GM19463 (cell line): ENCODE data around the gene KLRC4.
"Not testable (repeated sequence)": the region's sequence is repeated elsewhere in the genome, so short reads cannot be mapped to it uniquely, and the experiment has no call there.

Source experiments
- ATAC-seq: cut with Tn5 transposase; IDR thresholded peaks from one replicate; pipeline ENCODE4 v1.9.1; 2021; ENCODE audit warnings: mild to moderate bottlenecking, moderate library complexity; ENCODE audit not compliant: unreplicated experiment

KLRC4 gene

DNA sequence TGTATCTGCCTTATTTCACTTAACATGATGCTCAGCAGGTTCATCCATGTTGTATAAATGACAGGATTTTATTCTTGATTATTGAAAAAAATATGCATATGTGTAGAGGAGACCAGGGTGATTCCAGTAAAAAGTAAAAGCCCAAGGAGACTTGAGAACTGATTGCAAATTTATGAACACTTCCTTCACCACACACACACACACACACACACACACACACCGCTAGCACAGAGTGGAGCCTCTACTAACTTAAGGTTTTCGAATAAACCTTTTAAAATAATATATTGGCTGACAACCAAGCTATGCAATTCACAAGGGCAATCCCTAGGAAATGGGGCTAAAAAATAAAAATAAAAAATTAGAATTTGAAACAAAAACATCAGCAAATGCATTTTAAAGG lies 11.4 kb downstream of the KLRC4 start:
- no peak for ATAC-seq

DNA sequence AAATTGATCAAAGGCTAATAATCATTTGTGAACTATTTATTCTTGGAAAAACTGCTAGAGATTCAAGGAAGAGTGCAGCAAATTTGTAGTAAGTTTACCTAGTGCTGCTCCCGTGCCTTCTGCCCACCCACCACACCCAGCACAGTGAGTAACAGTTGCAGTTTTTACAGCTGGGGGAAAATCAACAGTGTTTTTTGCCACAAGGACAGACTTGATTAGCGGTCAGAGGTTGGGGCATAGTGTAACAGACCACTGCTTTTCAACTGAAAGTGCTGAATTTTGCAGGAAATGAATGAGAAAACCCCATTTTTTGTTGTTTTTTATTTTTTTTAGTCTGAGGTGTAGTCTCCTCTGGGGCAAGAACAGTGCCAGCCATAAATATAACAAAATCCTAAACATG lies 12.3 kb downstream of the KLRC4 start:
- no peak for ATAC-seq

DNA sequence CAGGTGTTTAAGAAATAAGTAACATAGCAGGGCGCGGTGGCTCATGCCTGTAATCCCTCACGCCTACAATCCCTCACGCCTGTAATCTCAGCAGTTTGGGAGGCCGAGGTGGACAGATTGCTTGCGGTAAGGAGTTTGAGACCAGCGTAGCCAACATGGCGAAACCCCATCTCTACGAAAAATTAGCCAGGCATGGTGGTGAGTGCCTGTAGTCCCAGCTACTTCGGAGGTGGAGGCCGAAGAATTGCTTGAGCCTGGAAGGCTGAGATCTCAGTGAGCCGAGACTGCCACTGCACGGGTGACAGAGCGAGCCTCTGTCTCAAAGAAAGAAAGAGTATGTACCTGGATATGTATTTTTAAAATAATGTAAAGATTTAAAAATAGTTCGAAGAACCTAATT lies 13.4 kb downstream of the KLRC4 start:
- ATAC-seq: not testable (repeated sequence)

DNA sequence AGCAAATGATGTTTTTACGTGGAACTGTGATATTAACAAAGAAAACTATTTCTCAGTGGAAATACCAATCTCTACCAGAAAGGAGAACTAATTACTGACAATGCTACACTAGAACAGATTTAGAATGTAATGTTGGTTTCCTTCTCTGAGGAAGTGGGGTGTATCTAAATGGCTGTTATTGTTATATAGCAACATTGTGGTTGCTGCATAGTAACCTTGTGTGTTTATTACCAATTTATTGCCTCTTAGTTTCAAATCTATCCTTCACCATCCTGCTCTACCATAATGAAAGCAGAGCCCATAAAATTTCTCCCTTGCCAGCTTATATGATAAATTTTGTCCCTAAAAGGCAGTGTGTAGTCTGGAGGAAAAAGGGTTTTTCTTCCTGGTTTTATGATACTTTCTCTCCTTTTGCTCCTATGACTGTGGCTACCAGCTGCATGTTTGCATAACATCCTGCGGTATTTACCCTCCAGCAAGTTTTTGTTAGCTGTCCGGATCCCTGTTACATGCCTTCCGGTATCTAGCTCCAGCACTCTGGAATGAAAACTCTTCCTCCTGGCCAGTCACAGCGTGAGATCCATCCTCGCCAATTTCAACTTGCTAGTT lies 14.1 kb downstream of the KLRC4 start:
- ATAC-seq: peak; percentile 69

DNA sequence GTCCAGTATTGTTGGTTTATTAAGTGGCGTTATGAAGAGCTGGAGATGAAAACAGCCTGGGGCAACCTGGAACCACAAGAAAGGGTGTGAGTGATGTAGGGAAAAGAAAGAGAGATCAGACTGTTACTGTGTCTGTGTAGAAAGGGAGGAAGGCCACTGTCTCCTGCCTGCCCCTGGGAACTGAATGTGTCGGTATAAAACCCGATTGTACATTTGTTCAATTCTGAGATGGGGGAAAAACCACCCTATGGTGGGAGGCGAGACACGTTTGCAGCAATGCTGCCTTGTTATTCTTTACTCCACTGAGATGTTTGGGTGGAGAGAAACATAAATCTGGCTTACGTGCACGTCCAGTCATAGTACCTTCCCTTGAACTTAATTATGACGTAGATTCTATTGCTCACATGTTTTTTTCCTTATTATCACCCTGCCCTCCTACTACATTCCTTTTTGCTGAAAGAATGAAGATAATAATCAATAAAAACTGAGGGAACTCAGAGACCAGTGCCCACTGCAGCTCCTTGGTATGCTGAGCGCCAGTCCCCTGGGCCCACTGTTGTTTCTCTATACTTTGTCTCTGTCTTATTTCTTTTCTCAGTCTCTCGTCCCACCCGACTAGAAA lies 14.9 kb downstream of the KLRC4 start:
- ATAC-seq: not testable (repeated sequence)

DNA sequence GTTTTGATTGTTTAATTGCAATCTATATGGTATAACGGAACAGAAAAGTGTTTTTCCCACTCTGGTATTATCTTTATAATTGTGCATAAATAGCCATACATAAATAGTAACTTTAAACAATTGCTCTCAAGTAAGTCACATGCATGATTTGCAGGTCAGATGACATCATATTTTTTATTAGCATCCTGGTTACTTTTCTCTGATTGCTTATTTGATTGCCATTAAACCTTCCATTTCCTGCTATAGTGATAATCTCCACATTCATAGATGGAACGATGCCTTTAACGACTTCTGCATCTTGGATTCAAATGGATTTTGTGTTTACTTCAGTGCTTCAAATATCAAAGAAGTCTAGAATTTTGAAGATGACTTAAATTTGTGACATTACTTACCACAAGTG lies 16.3 kb downstream of the KLRC4 start:
- no peak for ATAC-seq

DNA sequence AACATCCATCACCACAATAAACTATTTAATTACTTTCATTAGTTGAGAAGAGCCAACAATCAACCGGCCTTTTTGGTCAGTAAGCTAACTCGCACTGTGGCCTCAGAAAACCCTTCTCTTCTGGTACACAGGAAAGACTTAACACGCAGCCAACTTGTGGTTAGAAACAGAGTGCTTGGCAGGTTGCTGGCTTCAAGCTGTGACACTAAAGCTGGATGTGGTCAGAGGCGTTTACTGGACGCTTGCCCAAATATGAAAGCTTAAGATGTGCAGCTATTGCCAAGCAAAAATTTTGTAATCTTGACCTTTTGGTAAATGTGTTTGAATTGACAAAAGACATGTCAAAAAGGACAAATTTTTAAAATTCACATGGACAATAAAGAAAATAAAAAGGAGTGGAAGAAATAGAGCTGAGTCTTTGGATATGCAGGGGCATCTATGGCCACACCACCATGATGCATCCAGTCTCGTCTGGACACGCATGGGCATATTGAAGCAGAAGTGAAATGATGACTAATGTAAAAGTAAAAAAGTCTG lies 17.1 kb downstream of the KLRC4 start:
- peak; percentile 79 for ATAC-seq

DNA sequence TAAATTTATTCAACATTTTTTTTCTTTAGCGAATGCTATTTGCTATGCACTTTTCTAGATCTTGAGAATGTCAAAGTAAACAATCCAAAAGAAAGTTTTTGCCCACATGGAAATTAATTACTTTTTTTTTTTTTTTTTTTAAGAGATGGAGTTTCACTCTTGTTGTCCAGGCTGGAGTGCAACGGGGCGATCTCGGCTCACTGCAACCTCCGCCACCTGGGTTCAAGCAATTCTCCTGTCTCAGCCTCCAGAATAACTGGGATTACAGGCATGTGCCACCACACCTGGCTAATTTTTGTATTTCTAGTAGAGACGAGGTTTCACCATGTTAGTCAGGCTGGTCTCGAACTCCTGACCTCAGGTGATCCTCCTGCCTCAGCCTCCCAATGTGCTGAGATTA lies 18.6 kb downstream of the KLRC4 start:
- ATAC-seq: not testable (repeated sequence)

DNA sequence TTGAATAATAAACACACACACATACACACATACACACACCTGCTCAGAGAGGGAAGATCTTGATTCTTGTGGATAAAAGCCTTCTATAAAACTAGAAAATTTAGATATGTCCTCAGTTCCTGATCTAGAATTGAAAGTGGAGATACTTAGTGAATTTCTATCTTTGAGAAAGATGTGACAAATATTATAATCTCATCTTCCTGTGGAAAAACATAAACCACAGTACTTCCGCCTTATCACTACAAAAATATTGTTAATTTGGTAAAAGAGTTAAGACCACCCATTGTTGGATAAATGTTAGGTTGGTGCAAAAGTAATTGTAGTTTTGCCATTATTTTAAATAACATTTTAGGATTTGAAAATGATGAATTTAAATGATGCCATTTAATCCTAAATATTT lies 19.7 kb downstream of the KLRC4 start, which contains the start of gene KLRK1:
Gene KLRK1 (minus strand): TSS at position 138 of the 400 bp plus-strand sequence. CDS start 1,231 bp downstream, outside the sequence.
- no peak for ATAC-seq

DNA sequence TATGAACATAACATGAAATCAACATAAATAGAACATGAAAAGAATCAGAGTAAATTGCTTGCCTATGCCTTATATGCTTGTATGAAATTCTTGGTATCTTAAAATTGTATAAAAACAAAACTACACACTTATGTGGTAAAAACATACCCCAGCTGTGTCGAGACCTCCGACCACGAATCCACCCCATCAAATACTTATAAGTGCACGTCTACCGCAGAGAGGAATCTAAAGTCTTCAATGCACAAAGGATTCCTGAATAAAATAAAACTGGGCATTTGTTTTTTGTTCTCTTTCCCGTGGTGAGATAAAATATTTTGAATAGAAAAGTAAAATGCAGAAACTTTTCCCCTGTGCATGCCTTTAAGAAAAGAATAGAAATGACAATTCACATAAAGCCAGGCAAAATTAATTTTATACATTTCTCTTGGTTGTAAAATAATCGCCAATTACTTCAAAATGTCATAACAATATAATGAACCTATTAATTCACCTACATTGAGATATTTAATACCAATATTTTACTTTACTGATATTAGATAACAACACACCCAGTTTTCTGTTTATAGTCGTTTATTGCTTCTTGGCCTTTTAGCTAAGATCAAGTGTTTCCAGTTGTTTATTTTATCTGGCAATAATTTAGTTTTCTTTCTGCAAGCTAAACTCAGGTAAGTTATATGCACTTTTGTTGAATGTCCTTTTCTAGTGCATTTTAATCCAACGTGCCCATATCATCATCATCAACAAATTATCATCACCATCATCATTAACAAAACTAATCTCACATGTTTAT lies 20.7 kb downstream of the KLRC4 start:
- ATAC-seq: no peak

DNA sequence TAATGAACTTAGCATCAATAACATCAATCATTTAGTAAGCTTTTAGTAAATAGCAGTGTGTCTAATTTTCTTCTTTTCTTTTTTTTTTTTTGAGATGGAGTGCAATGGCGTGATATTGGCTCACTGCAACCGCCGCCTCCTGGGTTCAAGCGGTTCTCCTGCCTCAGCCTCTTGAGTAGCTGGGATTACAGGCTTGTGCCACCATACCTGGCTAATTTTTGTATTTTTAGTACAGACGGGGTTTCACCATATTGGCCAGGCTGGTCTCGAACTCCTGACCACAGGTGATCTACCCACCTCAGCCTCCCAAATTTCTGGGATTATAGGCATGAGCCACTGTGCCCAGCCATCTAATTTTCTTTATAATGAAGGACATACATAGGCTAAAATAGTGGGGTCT lies 22.1 kb downstream of the KLRC4 start:
- not testable (repeated sequence) for ATAC-seq

DNA sequence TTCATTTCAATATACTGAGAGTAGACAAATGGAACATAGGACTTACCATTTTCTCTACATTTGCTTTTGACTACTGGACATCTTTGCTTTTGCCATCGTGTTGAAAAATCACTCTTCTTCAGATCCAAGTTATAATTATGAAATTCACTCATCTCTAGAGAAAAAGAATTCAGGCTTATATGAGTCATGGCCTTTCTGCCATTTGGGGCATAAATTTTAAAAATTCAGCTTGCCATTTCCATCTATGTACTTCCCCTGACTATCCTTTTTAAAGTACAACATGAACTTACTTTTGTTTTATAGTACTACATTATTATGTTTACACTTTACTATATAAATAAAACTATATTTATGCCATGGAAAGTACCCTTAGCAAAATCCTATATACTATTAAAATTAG lies 22.7 kb downstream of the KLRC4 start:
- no peak for ATAC-seq

DNA sequence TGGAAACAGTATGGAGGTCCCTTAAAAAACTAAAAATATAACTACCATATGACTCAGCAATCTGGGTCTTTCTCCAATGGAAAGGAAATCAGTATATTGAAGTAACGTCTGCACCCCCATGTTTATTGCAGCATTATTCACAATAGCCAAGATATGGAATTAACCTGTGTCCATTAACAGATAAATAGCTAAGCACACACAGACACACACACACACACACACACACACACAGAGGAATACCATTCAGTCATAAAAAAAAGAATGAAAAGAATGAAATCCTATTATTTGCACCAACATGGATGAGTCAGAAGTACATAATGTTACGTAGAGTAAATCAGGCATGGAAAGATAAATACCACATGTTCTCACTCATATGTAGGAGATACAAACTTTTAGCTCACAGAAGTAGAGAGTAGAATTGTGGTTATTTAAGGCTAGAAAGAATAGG lies 24.4 kb downstream of the KLRC4 start:
- no peak for ATAC-seq

DNA sequence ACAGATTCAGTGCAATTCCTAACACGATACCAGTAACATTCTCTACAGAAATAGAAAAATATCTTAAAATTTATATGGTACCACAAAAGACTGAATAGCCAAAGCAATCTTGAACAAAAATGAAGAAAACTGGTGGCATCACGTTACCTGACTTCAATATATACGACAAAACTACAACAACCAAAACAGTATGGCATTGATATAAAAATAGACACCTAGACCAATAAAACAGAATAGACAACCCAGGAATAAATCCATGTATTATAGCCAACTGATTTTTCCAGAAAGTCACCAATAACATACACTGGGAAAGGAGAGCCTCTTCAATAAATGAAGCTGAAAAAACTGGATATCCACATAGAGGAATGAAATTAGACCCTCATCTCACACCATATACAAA lies 25.4 kb downstream of the KLRC4 start:
- ATAC-seq: no peak

DNA sequence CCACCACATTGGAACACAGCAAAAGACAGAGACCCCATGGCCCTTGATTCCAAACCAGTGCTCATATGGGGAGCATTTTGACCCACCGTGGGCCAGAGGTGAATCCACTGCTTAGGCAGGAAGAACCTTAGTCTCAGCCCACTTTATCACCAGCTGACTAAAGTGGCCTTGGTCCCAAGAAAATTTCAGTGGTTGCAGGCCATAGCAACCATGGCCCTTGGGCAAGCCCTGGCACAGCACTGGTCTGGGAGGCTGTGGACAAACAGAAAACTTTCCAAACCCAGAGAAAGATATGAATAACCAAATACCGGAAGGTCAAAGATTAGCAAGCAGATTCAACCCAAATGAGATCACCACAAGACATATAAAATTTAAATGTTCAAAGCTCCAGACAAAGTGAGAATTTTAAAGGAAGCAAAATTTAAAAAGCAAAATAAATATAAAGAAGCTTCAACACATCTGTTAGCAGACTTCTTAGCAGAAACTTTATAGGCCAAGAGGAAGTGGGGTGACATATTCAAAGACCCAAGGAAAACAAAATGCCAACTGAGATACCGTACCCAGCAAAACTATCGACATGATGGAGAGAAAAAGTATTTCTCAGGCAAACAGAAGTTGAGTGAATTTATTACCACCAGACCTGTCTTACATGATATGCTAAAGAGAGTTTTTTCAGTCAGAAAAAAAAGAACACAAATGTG lies 27.5 kb downstream of the KLRC4 start:
- no peak for ATAC-seq

DNA sequence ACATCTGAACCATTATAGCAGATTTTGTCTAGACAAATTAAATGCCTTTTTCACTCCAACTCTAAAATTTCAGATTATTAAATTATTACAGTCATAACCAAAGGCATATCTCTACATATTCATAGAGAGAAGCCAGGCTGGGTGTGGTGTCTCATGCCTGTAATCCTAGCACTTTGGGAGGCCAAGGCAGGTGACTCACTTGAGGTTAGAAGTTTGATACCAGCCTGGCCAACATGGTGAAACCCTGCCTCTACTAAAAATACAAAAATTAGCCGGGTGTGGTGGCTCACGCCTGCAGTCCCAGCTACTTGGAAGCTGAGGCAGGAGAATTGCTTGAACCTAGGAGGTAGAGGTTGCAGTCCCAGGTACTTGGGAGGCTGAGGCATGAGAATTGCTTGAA lies 30.8 kb downstream of the KLRC4 start:
- not testable (repeated sequence) for ATAC-seq

DNA sequence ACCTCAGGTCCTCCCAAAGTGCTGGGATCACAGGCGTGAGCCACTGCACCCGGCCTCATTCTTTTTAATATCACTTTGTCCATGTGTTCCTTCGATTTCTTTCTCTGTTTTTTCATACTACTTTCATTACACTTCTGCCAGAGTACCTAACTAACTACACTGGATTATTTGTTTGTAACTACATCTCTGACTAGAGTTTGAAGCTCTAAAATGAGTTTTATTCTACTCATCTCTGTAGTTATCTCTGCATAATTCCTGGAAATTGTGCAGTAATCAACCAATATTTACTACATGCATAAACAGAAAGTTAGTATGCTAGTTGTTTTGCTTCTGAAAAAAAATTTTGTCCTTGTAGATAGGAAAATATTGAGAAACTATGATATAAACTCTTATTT lies 34.9 kb downstream of the KLRC4 start:
- ATAC-seq: no peak

DNA sequence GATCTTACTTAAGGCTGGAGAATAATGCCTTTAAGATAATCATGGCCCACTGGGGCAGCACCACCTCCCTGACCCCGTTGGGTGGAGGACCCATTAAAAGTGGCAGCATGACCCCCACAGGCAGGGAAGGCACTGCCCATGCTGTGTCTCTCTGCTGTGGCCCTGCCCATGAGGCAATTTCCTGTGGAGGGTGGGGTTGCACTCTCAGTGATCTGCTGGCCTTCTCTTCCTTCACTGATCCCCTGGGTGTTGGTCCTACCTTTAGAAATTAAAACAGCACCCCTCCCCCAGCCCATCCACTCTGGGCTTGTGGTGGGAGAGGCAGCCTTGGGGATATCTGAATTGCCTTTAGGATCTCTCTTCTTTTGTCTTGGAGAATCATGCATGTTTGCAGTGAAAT lies 37.0 kb downstream of the KLRC4 start:
- no peak for ATAC-seq

DNA sequence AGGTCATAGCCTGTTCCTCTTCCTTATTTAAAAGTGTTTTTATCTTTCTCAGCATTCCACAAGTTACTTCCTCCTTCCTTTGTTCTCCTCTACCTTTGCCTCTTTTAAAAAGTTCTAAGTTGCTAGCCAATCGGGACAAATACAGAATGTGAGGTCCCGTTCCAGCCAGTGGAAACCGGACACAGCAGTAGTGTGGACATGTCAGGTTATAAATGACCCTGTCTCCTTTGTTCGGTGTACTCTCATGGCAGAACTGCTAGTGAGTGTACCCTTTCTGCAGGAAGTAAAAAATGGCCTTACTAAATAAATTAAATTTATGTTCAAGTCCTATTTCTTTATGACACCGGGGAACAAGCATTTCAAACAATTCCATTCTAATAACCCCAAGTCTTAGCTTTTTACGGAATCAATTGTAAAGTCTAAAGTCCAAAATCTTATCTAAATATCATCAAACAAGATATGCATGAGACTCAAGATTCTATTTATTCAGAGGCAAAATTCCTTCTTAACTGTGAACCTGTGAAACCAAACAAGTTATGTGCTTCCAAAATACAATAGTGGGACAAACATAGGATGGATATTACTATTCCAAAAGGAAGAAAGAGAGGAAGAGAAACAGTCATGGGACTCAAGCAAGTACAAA lies 37.5 kb downstream of the KLRC4 start:
- not testable (repeated sequence) for ATAC-seq

DNA sequence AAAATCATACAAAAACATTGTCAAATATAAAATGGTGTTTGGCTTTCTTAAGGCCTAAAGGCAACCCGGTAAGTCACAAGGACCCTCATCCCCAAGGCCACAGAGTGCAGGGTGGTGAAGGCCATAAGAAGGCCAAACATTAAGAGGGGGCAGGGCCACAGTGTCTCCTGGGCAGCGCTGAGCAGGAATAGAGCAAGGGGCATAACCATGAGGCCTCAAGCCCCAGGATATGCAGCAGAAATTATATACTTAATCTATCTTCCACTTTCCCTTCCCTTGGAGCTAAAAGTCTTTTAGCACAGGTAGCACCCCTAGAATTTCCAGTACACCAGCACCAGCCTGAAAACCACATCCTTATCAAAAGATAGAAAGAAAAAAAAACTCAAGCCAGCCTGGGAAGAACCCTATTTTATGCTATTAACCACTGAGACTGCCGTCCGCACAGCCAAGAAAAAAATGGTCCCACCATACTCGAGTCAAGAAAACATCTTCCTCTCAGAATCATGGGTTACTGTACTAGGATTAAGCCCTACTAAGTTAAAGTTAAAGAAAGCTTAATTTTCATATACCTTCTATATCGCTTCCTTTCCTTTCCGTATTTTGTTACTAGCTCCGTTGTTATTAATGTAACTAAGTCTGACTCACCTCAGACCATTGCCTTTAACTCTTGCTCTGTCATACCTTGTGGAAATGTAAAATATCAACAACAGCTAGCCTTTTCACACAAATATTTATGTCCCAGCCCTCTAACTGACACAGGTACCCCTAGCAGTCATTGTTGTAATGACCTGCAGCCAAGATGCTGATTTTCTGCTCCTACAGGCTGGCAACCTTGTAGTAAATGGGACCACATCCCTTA lies 39.8 kb downstream of the KLRC4 start:
- no peak for ATAC-seq
